Thoracic aorta (tissue), 2 donors: ENCODE measurements around the gene EHMT1. TPM values are rescaled to one million over a fixed set of nuclear protein-coding genes. Genes with fewer than 3 reads are reported as not detected.
A peak's percentile ranks its signal among the peaks of the same experiment; 100 is the strongest.

ENCODE experiments used
- ATAC-seq: fragments of 150-250 bp; one replicate; pipeline ENCODE4 v1.8.0; 2017; ENCODE audit warnings: low read depth; ENCODE audit not compliant: insufficient number of reproducible peaks, low FRiP score
- DNase-seq: peaks from one replicate; pipeline ENCODE4 v3.0.0-alpha.2; 2020; ENCODE audit warnings: low spot score
- H3K27ac ChIP-seq, 2 donors: fragments of 200-600 bp; sonication (generic); 1 replicate in 1 of 2; 2 replicates in 1 of 2; pipeline ENCODE4 v1.5.1; 2016; ENCODE audit warnings: mild to moderate bottlenecking in 2 of 2, moderate library complexity in 2 of 2
- H3K27me3 ChIP-seq: fragments of 200-600 bp; sonication (generic); replicated peaks from 2 replicates; pipeline ENCODE4 v1.6.0; 2016; ENCODE audit warnings: mild to moderate bottlenecking; ENCODE audit not compliant: insufficient read depth
- H3K36me3 ChIP-seq: fragments of 200-600 bp; sonication (generic); one replicate; pipeline ENCODE4 v1.5.1; 2016
- H3K4me1 ChIP-seq, 2 donors: fragments of 200-600 bp; sonication (generic); 1 replicate in 1 of 2; 2 replicates in 1 of 2; pipeline versions ENCODE4 v1.5.1 to v1.6.0; 2016; ENCODE audit warnings: low read depth in 2 of 2, mild to moderate bottlenecking in 1 of 2; ENCODE audit not compliant: control insufficient read depth in 1 of 2
- H3K4me3 ChIP-seq: fragments of 200-600 bp; sonication (generic); 2 replicates; pipeline ENCODE4 v1.5.1; 2016; ENCODE audit warnings: mild to moderate bottlenecking
- H3K9me3 ChIP-seq: fragments of 200-600 bp; sonication (generic); 2 replicates; pipeline ENCODE4 v1.5.1; 2016
- total RNA-seq, 2 donors: library from RNA; depleted of rRNA; stranded (reverse); fragments of >200 nt; gene quantifications; one replicate each; pipeline versions ENCODE4 v1.1.0 to v1.2.3, GENCODE V29; 2016
- TF ChIP-seq, protein P1 (sequence below): fragments of 200-600 bp; sonication (generic); IDR thresholded peaks from one replicate; pipeline ENCODE4 v1.5.1; 2019; ENCODE audit warnings: antibody characterized with exemption

EHMT1 gene
- total RNA-seq, 2 donors from 2014 or later, result 67.6 to 150 TPM

DNA sequence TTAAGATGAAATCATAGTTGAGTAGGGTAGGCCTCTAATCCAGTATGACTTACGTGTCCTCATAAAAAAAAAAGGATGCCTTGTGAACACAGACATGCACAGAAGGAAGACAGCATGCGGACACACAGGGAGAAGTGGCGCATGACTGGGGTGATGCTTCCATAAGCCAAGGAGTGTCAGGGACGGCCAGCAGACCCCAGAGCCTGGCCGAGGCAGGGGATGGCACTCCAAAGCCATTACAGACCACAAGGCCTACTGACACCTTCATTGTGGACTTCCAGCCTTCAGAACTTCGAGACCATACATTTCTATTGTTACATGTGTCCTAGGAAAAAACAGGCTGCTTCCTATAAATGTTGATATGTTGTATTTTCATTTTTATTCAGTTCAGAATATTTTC lies 19.9 kb downstream of the EHMT1 start:
- Histone ChIP-seq H3K36me3 (no peaks in the 10 kb centered on the region), H3K27ac (no peak overlapping the region), H3K4me3 (no peak overlapping the region), H3K27me3 (no peaks in the 10 kb centered on the region), H3K9me3 (no peaks in the 10 kb centered on the region), H3K4me1 (no peaks in the 10 kb centered on the region)
- no peak for DNase-seq
- no peak for ATAC-seq
- TF ChIP-seq, protein P1, sequence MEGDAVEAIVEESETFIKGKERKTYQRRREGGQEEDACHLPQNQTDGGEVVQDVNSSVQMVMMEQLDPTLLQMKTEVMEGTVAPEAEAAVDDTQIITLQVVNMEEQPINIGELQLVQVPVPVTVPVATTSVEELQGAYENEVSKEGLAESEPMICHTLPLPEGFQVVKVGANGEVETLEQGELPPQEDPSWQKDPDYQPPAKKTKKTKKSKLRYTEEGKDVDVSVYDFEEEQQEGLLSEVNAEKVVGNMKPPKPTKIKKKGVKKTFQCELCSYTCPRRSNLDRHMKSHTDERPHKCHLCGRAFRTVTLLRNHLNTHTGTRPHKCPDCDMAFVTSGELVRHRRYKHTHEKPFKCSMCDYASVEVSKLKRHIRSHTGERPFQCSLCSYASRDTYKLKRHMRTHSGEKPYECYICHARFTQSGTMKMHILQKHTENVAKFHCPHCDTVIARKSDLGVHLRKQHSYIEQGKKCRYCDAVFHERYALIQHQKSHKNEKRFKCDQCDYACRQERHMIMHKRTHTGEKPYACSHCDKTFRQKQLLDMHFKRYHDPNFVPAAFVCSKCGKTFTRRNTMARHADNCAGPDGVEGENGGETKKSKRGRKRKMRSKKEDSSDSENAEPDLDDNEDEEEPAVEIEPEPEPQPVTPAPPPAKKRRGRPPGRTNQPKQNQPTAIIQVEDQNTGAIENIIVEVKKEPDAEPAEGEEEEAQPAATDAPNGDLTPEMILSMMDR, result no peak

DNA sequence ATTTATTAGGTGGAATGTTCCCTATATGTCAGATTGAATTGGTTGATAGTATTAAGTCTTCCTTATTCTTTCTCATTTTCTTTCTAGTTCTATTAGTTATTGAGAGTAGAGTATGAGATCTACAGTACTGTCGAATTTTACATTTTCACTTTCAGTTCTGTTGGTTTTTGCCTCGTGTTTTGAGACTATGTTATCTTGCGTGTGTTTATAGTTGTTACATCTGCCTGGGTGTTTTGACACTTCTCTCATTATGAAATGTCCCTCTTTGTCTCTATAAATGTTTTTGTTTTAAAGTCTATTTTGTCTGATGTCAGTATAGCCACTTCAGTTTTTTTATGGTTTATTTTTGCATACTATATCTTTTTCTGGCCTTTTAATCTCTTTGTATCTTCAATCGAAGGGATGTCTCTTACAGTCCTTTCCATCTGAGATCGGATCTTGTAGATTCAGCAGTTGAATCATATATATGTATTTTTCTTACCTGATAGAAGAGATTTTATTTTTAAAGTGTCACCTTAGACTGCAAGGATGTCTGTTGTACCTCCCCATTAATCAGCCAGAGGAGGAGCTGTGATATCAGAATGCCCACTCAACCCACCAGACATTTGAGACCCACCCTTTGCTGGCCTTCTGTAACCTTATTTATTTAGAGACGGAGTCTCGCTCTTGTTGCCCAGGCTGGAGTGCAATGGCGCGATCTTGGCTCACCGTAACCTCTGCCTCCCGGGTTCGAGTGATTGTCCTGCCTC lies 20.7 kb downstream of the EHMT1 start:
- Histone ChIP-seq H3K36me3 (no peaks in the 10 kb centered on the region), H3K9me3 (no peaks in the 10 kb centered on the region), H3K27me3 (no peaks in the 10 kb centered on the region), H3K4me1 (no peaks in the 10 kb centered on the region), H3K27ac (no peak overlapping the region), H3K4me3 (peak overlapping the region; percentile 8)
- DNase-seq (no peak), ATAC-seq (no peak)
- TF ChIP-seq, protein P1, result no peak

GRCh38 chr9:137640862-137641261 lies 22.1 kb downstream of the EHMT1 start:
- Histone ChIP-seq H3K4me3 (no peak overlapping the region), H3K27me3 (no peaks in the 10 kb centered on the region), H3K9me3 (no peaks in the 10 kb centered on the region), H3K27ac (no peak overlapping the region), H3K36me3 (no peaks in the 10 kb centered on the region), H3K4me1 (no peaks in the 10 kb centered on the region)
- DNase-seq (no peak), ATAC-seq (no peak)
- TF ChIP-seq, protein P1, result no peak

DNA sequence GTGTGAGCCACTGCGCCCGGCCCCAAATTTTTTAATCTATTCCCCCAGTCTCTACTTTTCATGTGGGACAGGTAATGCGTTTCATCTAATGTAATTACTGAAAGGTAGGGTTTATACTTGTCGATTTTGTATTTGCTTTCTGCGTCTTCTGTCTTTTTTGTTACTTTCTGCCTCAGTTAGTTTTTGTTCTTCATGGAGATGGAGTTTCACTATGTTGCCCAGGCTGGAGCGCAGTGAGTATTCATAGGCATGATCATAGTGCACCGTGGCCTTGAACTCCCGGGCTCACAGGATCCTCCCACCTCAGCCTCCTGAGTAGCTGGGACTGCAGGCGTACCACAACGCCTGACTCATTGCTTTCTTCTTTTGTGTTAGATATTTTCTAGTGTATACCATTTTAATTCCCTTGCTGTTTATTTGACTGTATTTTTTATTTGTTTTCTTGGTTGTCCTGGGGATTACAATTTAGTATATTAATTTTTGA lies 23.4 kb downstream of the EHMT1 start:
- TF ChIP-seq, protein P1, result no peak
- H3K27me3 ChIP-seq, result no peaks in the 10 kb centered on the region
- ATAC-seq (no peak), DNase-seq (no peak)
- H3K9me3 ChIP-seq, result no peaks in the 10 kb centered on the region
- H3K4me1 ChIP-seq, result no peaks in the 10 kb centered on the region
- H3K4me3 ChIP-seq, result no peak overlapping the region
- no peak overlapping the region for H3K27ac ChIP-seq
- H3K36me3 ChIP-seq, result peaks cover 3% of the 10 kb centered on the region

DNA sequence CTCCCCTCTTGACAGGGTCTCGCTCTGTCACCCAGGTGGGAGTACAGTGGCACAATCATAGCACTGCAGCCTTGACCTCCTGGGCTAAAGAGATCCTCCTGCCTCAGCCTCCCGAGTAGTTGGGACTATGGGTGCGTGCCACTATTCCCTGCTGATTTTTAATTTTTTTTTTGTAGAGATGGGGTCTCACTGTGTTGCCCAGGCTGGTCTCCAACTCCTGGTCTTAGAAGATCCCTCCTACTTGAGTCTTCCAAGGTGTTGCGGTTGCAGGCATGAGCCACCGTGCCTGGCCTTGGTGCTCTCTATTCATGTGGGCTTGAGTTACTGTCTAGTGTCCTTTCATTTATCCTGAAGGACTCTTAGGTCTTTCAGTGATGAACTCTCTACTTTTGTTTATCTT lies 24.1 kb downstream of the EHMT1 start:
- Histone ChIP-seq H3K4me3 (no peak overlapping the region), H3K4me1 (no peaks in the 10 kb centered on the region), H3K27me3 (no peaks in the 10 kb centered on the region), H3K27ac (no peak overlapping the region), H3K36me3 (peaks cover 3% of the 10 kb centered on the region), H3K9me3 (no peaks in the 10 kb centered on the region)
- ATAC-seq (no peak), DNase-seq (no peak)
- TF ChIP-seq, protein P1, result no peak
